HCT116 (cell line): ENCODE data around the gene SEMA4A.

ENCODE experiments used
- EGR1 ChIP-seq: IDR thresholded peaks from 2 replicates; pipeline ENCODE4 v1.6.1; 2012; ENCODE audit warnings: low read depth
- EZH2 ChIP-seq: fragments of 200-600 bp; sonication (generic); IDR thresholded peaks from 2 replicates; pipeline ENCODE4 v1.6.1; 2017; ENCODE audit warnings: antibody characterized with exemption, mixed run types
- EZH2phosphoT487 ChIP-seq: fragments of 200-600 bp; IDR thresholded peaks from 2 replicates; pipeline ENCODE4 v1.6.1; 2018; ENCODE audit warnings: antibody characterized with exemption, borderline replicate concordance
- FOSL1 ChIP-seq: IDR thresholded peaks from 2 replicates; pipeline ENCODE4 v1.6.1; 2012; ENCODE audit warnings: low read depth
- POLR2A ChIP-seq: IDR thresholded peaks from 2 replicates; pipeline ENCODE4 v1.7.0; 2011; ENCODE audit warnings: borderline replicate concordance; ENCODE audit not compliant: insufficient read depth, insufficient read length; ENCODE audit errors: extremely low read depth
- POLR2AphosphoS5 ChIP-seq: IDR thresholded peaks from 2 replicates; pipeline ENCODE4 v1.6.1; 2011; ENCODE audit warnings: mild to moderate bottlenecking, low read depth, low read length, moderate library complexity
- RAD21 ChIP-seq: IDR thresholded peaks from 2 replicates; pipeline ENCODE4 v1.6.1; 2012; ENCODE audit warnings: low read depth, mild to moderate bottlenecking
- TCF7L2 ChIP-seq: IDR thresholded peaks from 2 replicates; pipeline ENCODE4 v1.7.0; 2011; ENCODE audit warnings: borderline replicate concordance, inconsistent platforms; ENCODE audit not compliant: insufficient read depth, insufficient read length; ENCODE audit errors: extremely low read depth
- YY1 ChIP-seq: IDR thresholded peaks from 2 replicates; pipeline ENCODE4 v1.6.1; 2011; ENCODE audit warnings: low read length, low read depth, moderate library complexity, mild to moderate bottlenecking; ENCODE audit not compliant: insufficient replicate concordance; ENCODE audit errors: extremely low read depth
- ZNF274 ChIP-seq: fragments of 200-500 bp; sonication (Bioruptor generic); IDR thresholded peaks from 2 replicates; pipeline ENCODE4 v1.6.1; 2014; ENCODE audit warnings: mild to moderate bottlenecking, low read depth, low read length, inconsistent platforms
- TF ChIP-seq, protein P1 (sequence below), 3 experiments: fragments of 200-600 bp in 1 of 3; sonication (generic) in 1 of 3; IDR thresholded peaks in 2 of 3; conservative IDR thresholded peaks in 1 of 3; 2 replicates each; pipeline ENCODE4 v1.5.1; 2012 to 2017; ENCODE audit warnings: low read depth in 2 of 3, low read length in 2 of 3, antibody characterized with exemption in 1 of 3, borderline replicate concordance in 1 of 3, control low read depth in 1 of 3, mild to moderate bottlenecking in 1 of 3, mixed read lengths in 1 of 3, mixed run types in 1 of 3, moderate library complexity in 1 of 3; ENCODE audit not compliant: insufficient read depth in 1 of 3
- TF ChIP-seq, protein P2 (sequence below): IDR thresholded peaks from 2 replicates; pipeline ENCODE4 v1.6.1; 2012; ENCODE audit warnings: low read depth
- TF ChIP-seq, protein P3 (sequence below): IDR thresholded peaks from 2 replicates; pipeline ENCODE4 v1.6.1; 2012
- TF ChIP-seq, protein P4 (sequence below): IDR thresholded peaks from 2 replicates; pipeline ENCODE4 v1.6.1; 2012

DNA sequence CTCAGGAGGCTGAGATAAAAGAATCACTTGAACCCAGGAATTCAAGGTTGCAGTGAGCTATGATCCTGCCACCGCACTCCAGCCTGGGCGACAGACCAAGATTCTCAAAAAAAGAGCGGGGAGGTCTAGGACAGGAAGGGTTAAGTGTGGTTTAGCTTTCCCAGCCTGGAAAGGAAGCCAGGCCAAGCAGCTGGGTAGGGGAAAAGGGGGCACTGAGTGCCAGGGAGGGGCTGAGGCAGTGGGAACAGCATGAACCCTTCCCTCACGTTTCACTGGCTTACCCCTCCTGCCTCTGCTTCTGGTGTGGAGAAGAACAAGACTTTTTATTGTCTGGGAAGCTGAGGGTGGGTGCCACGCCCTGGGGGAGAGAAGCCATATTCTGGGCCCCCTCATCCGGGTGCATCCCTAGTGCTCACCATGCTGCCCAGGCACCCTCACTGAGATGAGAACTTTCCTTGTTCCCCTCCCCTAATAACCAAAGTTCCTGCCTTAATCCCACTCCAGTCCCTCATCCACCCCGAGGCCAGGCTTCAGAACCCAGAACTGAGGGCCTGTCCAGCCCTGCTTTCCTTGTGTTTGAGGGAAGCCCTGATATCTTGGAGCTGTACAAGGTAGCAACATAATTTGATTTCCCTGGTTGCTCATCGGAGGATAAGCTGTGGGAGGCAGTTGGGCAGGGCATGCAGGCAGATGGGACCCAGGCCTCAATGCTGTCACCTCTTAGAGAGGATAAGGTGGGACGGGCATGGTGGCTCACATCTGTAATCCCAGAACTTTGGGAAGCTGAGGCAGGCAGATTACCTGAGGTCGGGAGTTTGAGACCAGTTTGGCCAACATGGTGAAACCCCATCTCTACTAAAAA is 40.9 kb upstream of the SEMA4A start:
- TF ChIP-seq, protein P1, sequence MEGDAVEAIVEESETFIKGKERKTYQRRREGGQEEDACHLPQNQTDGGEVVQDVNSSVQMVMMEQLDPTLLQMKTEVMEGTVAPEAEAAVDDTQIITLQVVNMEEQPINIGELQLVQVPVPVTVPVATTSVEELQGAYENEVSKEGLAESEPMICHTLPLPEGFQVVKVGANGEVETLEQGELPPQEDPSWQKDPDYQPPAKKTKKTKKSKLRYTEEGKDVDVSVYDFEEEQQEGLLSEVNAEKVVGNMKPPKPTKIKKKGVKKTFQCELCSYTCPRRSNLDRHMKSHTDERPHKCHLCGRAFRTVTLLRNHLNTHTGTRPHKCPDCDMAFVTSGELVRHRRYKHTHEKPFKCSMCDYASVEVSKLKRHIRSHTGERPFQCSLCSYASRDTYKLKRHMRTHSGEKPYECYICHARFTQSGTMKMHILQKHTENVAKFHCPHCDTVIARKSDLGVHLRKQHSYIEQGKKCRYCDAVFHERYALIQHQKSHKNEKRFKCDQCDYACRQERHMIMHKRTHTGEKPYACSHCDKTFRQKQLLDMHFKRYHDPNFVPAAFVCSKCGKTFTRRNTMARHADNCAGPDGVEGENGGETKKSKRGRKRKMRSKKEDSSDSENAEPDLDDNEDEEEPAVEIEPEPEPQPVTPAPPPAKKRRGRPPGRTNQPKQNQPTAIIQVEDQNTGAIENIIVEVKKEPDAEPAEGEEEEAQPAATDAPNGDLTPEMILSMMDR (IDR thresholded peaks at IDR 0.05 in 2 of 3, conservative IDR thresholded peaks at IDR 0.05 in 1 of 3; ENCODE audit: borderline replicate concordance in 1 of 3, insufficient read depth in 1 of 3, low read depth in 2 of 3, low read length in 2 of 3), result no peak
- TF ChIP-seq, protein P2, sequence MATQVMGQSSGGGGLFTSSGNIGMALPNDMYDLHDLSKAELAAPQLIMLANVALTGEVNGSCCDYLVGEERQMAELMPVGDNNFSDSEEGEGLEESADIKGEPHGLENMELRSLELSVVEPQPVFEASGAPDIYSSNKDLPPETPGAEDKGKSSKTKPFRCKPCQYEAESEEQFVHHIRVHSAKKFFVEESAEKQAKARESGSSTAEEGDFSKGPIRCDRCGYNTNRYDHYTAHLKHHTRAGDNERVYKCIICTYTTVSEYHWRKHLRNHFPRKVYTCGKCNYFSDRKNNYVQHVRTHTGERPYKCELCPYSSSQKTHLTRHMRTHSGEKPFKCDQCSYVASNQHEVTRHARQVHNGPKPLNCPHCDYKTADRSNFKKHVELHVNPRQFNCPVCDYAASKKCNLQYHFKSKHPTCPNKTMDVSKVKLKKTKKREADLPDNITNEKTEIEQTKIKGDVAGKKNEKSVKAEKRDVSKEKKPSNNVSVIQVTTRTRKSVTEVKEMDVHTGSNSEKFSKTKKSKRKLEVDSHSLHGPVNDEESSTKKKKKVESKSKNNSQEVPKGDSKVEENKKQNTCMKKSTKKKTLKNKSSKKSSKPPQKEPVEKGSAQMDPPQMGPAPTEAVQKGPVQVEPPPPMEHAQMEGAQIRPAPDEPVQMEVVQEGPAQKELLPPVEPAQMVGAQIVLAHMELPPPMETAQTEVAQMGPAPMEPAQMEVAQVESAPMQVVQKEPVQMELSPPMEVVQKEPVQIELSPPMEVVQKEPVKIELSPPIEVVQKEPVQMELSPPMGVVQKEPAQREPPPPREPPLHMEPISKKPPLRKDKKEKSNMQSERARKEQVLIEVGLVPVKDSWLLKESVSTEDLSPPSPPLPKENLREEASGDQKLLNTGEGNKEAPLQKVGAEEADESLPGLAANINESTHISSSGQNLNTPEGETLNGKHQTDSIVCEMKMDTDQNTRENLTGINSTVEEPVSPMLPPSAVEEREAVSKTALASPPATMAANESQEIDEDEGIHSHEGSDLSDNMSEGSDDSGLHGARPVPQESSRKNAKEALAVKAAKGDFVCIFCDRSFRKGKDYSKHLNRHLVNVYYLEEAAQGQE, result no peak
- TF ChIP-seq EGR1, result no peak
- no peak for TF ChIP-seq TCF7L2
- no peak for TF ChIP-seq POLR2AphosphoS5
- no peak for TF ChIP-seq ZNF274
- TF ChIP-seq POLR2A, result no peak
- no peak for TF ChIP-seq YY1
- TF ChIP-seq RAD21, result no peak
- TF ChIP-seq, protein P3, sequence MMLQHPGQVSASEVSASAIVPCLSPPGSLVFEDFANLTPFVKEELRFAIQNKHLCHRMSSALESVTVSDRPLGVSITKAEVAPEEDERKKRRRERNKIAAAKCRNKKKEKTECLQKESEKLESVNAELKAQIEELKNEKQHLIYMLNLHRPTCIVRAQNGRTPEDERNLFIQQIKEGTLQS, result no peak
- no peak for TF ChIP-seq FOSL1
- TF ChIP-seq EZH2phosphoT487, result no peak
- TF ChIP-seq EZH2, result no peak
- TF ChIP-seq, protein P4, sequence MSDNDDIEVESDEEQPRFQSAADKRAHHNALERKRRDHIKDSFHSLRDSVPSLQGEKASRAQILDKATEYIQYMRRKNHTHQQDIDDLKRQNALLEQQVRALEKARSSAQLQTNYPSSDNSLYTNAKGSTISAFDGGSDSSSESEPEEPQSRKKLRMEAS, result no peak
